ENCODE results near the gene EID2. TPM values are rescaled to one million over a fixed set of nuclear protein-coding genes. Genes with fewer than 3 reads are reported as not detected.

The EID2 gene
- total and polyA plus RNA-seq, 2 of the 13 experiments (the other 11 are each of a cell fraction or from before 2014, with no cell fraction given) = 3.7 to 14.1 TPM

DNA sequence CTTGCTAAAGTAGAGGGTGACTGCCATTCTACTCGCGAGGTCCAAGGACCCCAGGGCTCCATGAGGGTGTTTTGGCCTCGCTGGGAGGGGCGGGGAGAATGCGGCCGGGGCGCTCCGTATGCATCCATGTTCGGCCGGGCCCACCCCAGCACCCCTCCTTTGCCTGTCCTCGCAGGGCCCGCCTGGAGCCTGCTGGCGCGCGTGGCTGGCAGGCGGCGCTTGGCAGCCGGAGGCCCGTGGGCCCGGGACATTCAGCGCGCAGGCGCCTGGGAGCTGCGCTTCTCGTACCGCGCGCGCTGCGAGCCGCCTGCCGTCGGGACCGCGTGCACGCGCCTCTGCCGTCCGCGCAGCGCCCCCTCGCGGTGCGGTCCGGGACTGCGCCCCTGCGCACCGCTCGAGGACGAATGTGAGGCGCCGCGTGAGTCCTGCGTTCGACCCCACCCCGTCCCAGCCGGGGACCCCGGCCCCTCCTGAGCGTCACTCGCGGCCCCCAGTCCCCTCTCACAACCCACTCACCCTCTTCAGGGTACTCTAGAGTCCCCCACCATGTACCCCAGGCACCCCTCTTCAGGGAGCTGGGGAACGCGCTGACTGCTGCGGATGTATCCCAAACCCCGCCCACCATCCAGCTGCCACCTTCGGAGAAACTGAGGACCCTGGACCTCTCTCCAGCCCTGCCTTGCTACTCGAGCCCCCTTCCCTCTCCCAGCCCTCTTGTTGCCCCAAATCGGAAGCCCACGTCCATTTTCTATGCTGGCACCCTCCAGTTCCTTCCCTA lies 37.1 kb downstream of the EID2 start (continued):
- TF ChIP-seq ATM (IDR thresholded peaks at IDR 0.05; ENCODE audit: borderline replicate concordance) (no peak), NFE2L2 (IDR thresholded peaks at IDR 0.05; ENCODE audit: low read length) (no peak), ZNF350 (CRISPR knock-in tag; IDR thresholded peaks at IDR 0.05; ENCODE audit: borderline replicate concordance, low read depth) (no peak), ZNF777 (CRISPR knock-in tag; IDR thresholded peaks at IDR 0.05) (peak; percentile 93), ZMYM4 (CRISPR knock-in tag; IDR thresholded peaks at IDR 0.05) (peak; percentile 89), ZNF260 (CRISPR knock-in tag; IDR thresholded peaks at IDR 0.05; ENCODE audit: borderline replicate concordance, low read depth) (no peak), ZNF431 (CRISPR knock-in tag; IDR thresholded peaks at IDR 0.05; ENCODE audit: borderline replicate concordance, low read depth) (peak; percentile 99), PTBP1 (IDR thresholded peaks at IDR 0.05; ENCODE audit: low read depth, low read length, poor library complexity, severe bottlenecking) (no peak), TCF12 (IDR thresholded peaks at IDR 0.05) (no peak), TCF12 (CRISPR knock-in tag; IDR thresholded peaks at IDR 0.05) (peak; percentile 65; the same call in 1 of the 2 replicates), SIX1 (CRISPR knock-in tag; IDR thresholded peaks at IDR 0.05; ENCODE audit: borderline replicate concordance) (no peak), ATF7 (IDR thresholded peaks at IDR 0.05) (no peak), ATF7 (CRISPR knock-in tag; IDR thresholded peaks at IDR 0.05) (peak; percentile 74; the same call in 1 of the 2 replicates), AGO1 (IDR thresholded peaks at IDR 0.05; ENCODE audit: low read depth, low read length, poor library complexity, severe bottlenecking) (no peak), ZNF20 (CRISPR knock-in tag; IDR thresholded peaks at IDR 0.05) (peak; percentile 88; the same call in 1 of the 2 replicates), ZNF331 (CRISPR knock-in tag; IDR thresholded peaks at IDR 0.05) (peak; percentile 93), ATF7-NPFF (CRISPR knock-in tag; IDR thresholded peaks at IDR 0.05; ENCODE audit: low read depth) (peak; percentile 100)
- TF ChIP-seq, protein P1, sequence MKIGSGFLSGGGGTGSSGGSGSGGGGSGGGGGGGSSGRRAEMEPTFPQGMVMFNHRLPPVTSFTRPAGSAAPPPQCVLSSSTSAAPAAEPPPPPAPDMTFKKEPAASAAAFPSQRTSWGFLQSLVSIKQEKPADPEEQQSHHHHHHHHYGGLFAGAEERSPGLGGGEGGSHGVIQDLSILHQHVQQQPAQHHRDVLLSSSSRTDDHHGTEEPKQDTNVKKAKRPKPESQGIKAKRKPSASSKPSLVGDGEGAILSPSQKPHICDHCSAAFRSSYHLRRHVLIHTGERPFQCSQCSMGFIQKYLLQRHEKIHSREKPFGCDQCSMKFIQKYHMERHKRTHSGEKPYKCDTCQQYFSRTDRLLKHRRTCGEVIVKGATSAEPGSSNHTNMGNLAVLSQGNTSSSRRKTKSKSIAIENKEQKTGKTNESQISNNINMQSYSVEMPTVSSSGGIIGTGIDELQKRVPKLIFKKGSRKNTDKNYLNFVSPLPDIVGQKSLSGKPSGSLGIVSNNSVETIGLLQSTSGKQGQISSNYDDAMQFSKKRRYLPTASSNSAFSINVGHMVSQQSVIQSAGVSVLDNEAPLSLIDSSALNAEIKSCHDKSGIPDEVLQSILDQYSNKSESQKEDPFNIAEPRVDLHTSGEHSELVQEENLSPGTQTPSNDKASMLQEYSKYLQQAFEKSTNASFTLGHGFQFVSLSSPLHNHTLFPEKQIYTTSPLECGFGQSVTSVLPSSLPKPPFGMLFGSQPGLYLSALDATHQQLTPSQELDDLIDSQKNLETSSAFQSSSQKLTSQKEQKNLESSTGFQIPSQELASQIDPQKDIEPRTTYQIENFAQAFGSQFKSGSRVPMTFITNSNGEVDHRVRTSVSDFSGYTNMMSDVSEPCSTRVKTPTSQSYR (CRISPR knock-in tag; IDR thresholded peaks at IDR 0.05; ENCODE audit: borderline replicate concordance) = peak; percentile 67
- TF ChIP-seq, protein P2, sequence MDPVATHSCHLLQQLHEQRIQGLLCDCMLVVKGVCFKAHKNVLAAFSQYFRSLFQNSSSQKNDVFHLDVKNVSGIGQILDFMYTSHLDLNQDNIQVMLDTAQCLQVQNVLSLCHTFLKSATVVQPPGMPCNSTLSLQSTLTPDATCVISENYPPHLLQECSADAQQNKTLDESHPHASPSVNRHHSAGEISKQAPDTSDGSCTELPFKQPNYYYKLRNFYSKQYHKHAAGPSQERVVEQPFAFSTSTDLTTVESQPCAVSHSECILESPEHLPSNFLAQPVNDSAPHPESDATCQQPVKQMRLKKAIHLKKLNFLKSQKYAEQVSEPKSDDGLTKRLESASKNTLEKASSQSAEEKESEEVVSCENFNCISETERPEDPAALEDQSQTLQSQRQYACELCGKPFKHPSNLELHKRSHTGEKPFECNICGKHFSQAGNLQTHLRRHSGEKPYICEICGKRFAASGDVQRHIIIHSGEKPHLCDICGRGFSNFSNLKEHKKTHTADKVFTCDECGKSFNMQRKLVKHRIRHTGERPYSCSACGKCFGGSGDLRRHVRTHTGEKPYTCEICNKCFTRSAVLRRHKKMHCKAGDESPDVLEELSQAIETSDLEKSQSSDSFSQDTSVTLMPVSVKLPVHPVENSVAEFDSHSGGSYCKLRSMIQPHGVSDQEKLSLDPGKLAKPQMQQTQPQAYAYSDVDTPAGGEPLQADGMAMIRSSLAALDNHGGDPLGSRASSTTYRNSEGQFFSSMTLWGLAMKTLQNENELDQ (CRISPR knock-in tag; IDR thresholded peaks at IDR 0.05; ENCODE audit: borderline replicate concordance) = peak; percentile 86; the same call in 1 of the 2 replicates
- TF ChIP-seq, protein P3, sequence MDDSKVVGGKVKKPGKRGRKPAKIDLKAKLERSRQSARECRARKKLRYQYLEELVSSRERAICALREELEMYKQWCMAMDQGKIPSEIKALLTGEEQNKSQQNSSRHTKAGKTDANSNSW (CRISPR knock-in tag; IDR thresholded peaks at IDR 0.05; ENCODE audit: borderline replicate concordance) = peak; percentile 99; the same call in 1 of the 2 replicates
- TF ChIP-seq, protein P4, sequence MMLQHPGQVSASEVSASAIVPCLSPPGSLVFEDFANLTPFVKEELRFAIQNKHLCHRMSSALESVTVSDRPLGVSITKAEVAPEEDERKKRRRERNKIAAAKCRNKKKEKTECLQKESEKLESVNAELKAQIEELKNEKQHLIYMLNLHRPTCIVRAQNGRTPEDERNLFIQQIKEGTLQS (CRISPR knock-in tag; IDR thresholded peaks at IDR 0.05) = peak; percentile 52; the same call in 1 of the 2 replicates
- TF ChIP-seq, protein P5, sequence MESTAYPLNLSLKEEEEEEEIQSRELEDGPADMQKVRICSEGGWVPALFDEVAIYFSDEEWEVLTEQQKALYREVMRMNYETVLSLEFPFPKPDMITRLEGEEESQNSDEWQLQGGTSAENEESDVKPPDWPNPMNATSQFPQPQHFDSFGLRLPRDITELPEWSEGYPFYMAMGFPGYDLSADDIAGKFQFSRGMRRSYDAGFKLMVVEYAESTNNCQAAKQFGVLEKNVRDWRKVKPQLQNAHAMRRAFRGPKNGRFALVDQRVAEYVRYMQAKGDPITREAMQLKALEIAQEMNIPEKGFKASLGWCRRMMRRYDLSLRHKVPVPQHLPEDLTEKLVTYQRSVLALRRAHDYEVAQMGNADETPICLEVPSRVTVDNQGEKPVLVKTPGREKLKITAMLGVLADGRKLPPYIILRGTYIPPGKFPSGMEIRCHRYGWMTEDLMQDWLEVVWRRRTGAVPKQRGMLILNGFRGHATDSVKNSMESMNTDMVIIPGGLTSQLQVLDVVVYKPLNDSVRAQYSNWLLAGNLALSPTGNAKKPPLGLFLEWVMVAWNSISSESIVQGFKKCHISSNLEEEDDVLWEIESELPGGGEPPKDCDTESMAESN (CRISPR knock-in tag; conservative IDR thresholded peaks at IDR 0.05) = peak; percentile 84

All from HepG2 (cell line).